ENCODE results near the gene OPN4. TPM values are rescaled to one million over a fixed set of nuclear protein-coding genes. Genes with fewer than 3 reads are reported as not detected.

Gene OPN4
- total RNA-seq, 1 experiment from 2014 or later = not detected

DNA sequence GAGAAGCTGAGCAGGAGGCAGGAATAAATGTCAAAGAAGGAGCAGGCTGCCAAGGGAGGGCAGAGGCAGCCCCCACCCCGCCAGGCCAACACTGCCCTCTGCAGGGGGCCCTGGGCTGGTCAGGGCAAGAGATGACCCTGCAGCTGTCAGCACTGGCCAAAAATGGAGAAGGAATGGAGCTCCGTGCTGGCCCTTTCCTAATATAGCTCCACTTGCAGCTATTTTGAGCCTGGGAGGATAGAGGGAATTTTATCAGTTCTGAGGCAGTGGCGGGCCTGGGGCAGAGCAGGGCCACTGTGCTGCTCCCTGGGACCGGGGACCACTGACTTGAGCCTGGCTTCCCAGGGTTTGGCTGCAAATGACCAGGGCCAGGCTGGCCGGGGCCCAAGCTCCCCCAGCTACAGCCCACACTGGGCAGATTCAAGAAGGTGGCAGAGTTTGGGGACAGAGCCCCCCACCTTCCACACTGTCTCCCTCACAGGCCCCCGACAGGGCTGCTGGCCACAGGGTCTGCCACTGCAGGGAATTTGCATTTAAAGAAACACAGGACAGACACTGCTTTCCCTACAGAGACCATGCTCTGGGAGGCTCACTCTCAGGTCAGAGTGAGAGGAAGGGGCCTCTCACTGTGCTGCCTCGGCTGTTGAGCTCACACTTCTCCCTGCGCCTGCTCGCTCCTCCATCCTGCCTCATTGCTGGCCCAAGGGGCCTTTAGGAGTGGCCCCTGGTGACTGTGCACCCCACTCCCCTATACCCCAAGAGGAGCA is 30.2 kb downstream of the OPN4 start:
- intact Hi-C loops (cut with micrococcal nuclease; ENCODE audit: unreplicated experiment) = loop anchor here (10.0 kb wide), 1 partner anchor 280 kb away; the partner anchor contains the start of gene ADIRF
- DNase-seq (ENCODE audit: low spot score) = no peak
- no peak for TF ChIP-seq EZH2 (IDR thresholded peaks at IDR 0.05; ENCODE audit: borderline replicate concordance, low read depth, low read length, poor library complexity, severe bottlenecking)
- TF ChIP-seq, protein P1, sequence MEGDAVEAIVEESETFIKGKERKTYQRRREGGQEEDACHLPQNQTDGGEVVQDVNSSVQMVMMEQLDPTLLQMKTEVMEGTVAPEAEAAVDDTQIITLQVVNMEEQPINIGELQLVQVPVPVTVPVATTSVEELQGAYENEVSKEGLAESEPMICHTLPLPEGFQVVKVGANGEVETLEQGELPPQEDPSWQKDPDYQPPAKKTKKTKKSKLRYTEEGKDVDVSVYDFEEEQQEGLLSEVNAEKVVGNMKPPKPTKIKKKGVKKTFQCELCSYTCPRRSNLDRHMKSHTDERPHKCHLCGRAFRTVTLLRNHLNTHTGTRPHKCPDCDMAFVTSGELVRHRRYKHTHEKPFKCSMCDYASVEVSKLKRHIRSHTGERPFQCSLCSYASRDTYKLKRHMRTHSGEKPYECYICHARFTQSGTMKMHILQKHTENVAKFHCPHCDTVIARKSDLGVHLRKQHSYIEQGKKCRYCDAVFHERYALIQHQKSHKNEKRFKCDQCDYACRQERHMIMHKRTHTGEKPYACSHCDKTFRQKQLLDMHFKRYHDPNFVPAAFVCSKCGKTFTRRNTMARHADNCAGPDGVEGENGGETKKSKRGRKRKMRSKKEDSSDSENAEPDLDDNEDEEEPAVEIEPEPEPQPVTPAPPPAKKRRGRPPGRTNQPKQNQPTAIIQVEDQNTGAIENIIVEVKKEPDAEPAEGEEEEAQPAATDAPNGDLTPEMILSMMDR (conservative IDR thresholded peaks at IDR 0.05; ENCODE audit: low read depth, low read length) = no peak
- no TSS peak for BruUV-seq (replicated peaks)
- Histone ChIP-seq H3K36me3 (ENCODE audit: insufficient read depth, low read length, poor library complexity, severe bottlenecking) (no peaks in the 10 kb centered on the region), H3K4me3 (ENCODE audit: low read depth, low read length, poor library complexity, severe bottlenecking) (no peak overlapping the region), H3K27me3 (replicated peaks; ENCODE audit: insufficient read depth, low read depth, low read length, poor library complexity) (no peaks in the 10 kb centered on the region), H3K27ac (ENCODE audit: low read depth, low read length, poor library complexity, severe bottlenecking) (no peak overlapping the region), H3K9me3 (ENCODE audit: low read depth, low read length, poor library complexity, severe bottlenecking) (no peaks in the 10 kb centered on the region), H3K4me1 (ENCODE audit: insufficient read depth, low read length, poor library complexity, severe bottlenecking) (no peaks in the 10 kb centered on the region)
- CTCF ChIA-PET = interaction anchor here (1.0 kb wide), 1 partner anchor 9 kb away, joined by 8 read pairs; no protein-coding TSS in a partner anchor
- POLR2A ChIA-PET (ENCODE audit: low non-redundant PET) = no interaction called here

DNA sequence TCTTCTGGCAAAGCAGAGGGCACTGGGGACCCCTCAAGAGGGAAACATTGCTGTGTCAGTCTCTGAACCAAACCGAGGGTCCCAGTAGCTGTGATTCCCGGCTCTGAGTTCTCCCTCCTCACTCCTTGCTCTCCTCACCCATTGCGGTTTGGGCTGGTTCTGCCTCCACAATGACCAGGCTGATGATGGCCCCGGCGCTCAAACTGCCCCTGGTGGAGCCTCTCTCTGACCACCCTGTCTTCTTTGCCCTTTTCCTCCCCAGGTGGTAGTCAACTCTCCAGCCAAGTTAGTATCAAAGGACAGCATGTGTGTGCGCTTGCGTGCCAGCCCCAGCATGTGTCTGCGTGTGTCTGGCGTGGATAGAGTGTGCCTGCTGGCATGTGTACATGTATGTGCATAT is 31.1 kb downstream of the OPN4 start:
- H3K4me1 ChIP-seq (ENCODE audit: insufficient read depth, low read length, poor library complexity, severe bottlenecking) = no peaks in the 10 kb centered on the region
- H3K4me3 ChIP-seq (ENCODE audit: low read depth, low read length, poor library complexity, severe bottlenecking) = no peak overlapping the region
- DNase-seq (ENCODE audit: low spot score) = no peak
- no peaks in the 10 kb centered on the region for H3K27me3 ChIP-seq (replicated peaks; ENCODE audit: insufficient read depth, low read depth, low read length, poor library complexity)
- POLR2A ChIA-PET (ENCODE audit: low non-redundant PET) = no interaction called here
- H3K9me3 ChIP-seq (ENCODE audit: low read depth, low read length, poor library complexity, severe bottlenecking) = no peaks in the 10 kb centered on the region
- no TSS peak for BruUV-seq (replicated peaks)
- intact Hi-C loops (cut with micrococcal nuclease; ENCODE audit: unreplicated experiment) = loop anchor here (10.0 kb wide), 1 partner anchor 279 kb away; the partner anchor contains the start of gene ADIRF
- CTCF ChIA-PET = no interaction called here
- H3K27ac ChIP-seq (ENCODE audit: low read depth, low read length, poor library complexity, severe bottlenecking) = no peak overlapping the region
- H3K36me3 ChIP-seq (ENCODE audit: insufficient read depth, low read length, poor library complexity, severe bottlenecking) = no peaks in the 10 kb centered on the region
- TF ChIP-seq, protein P1 (conservative IDR thresholded peaks at IDR 0.05; ENCODE audit: low read depth, low read length) = no peak
- no peak for TF ChIP-seq EZH2 (IDR thresholded peaks at IDR 0.05; ENCODE audit: borderline replicate concordance, low read depth, low read length, poor library complexity, severe bottlenecking)

DNA sequence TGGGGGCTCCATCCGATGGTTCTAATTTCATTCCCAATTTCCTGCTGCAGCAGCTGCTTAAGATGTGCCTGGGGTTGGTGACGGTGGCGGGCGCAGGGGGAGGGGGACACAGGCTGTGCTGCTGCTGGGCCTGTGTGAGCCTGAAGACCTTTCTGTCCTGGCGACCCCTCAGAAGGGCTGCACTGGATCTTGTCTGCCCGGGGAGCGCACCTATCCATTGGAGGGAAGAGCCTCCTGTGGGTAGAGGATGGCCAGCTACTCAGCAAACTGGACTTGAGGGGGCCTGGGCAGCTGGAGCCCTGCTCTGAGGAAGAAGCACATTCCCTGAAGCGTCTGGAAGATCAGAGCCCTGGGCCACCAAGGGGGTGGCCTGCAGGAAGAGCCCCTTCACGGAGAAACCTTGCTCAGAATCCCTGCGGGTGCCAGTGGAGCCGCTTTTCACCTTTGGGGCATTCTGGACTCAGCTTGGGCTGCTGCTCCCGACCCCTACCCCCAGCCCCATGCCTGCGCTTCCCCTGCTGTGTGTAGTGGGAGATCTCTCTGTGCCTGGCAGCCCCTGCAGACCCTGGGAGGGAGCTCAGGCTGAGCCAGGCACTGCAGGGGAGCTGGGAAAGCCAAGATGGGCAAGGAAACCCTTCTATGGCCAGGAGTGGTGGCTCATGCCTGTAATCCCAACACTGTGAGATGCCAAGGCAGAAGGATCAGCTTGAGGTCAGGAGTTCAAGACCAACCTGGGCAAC is 31.7 kb downstream of the OPN4 start:
- no peaks in the 10 kb centered on the region for H3K27me3 ChIP-seq (replicated peaks; ENCODE audit: insufficient read depth, low read depth, low read length, poor library complexity)
- DNase-seq (ENCODE audit: low spot score) = no peak
- no peaks in the 10 kb centered on the region for H3K36me3 ChIP-seq (ENCODE audit: insufficient read depth, low read length, poor library complexity, severe bottlenecking)
- no peaks in the 10 kb centered on the region for H3K9me3 ChIP-seq (ENCODE audit: low read depth, low read length, poor library complexity, severe bottlenecking)
- TF ChIP-seq EZH2 (IDR thresholded peaks at IDR 0.05; ENCODE audit: borderline replicate concordance, low read depth, low read length, poor library complexity, severe bottlenecking) = no peak
- TF ChIP-seq, protein P1 (conservative IDR thresholded peaks at IDR 0.05; ENCODE audit: low read depth, low read length) = no peak
- ChIA-PET POLR2A (ENCODE audit: low non-redundant PET) (no interaction called here), CTCF (no interaction called here)
- H3K27ac ChIP-seq (ENCODE audit: low read depth, low read length, poor library complexity, severe bottlenecking) = no peak overlapping the region
- intact Hi-C loops (cut with micrococcal nuclease; ENCODE audit: unreplicated experiment) = loop anchor here (10.0 kb wide), 1 partner anchor 279 kb away; the partner anchor contains the start of gene ADIRF
- no TSS peak for BruUV-seq (replicated peaks)
- H3K4me1 ChIP-seq (ENCODE audit: insufficient read depth, low read length, poor library complexity, severe bottlenecking) = no peaks in the 10 kb centered on the region
- no peak overlapping the region for H3K4me3 ChIP-seq (ENCODE audit: low read depth, low read length, poor library complexity, severe bottlenecking)

Measured in A673 (cell line).